Peyer's patch (tissue), 4 donors: ENCODE measurements around the gene ARFGEF2. TPM values are rescaled to one million over a fixed set of nuclear protein-coding genes. Genes with fewer than 3 reads are reported as not detected.
A peak's percentile ranks its signal among the peaks of the same experiment; 100 is the strongest.
"Not testable (repeated sequence)": the region's sequence is repeated elsewhere in the genome, so short reads cannot be mapped to it uniquely, and the experiment has no call there.

Experiments
- DNase-seq, 3 donors: peaks; one replicate each; pipeline ENCODE4 v3.0.0-alpha.2; 2017 to 2019
- H3K27ac ChIP-seq, 4 donors: fragments of 200-600 bp; sonication (generic); one replicate each; pipeline ENCODE4 v1.5.1; 2016 to 2019
- H3K27me3 ChIP-seq, 2 donors: fragments of 200-600 bp; sonication (generic); one replicate each; pipeline ENCODE4 v1.5.1; 2019
- H3K36me3 ChIP-seq, 3 donors: fragments of 200-600 bp; sonication (generic); one replicate each; pipeline ENCODE4 v1.5.1; 2016 to 2019
- H3K4me1 ChIP-seq, 4 donors: fragments of 200-600 bp; sonication (generic); one replicate each; pipeline ENCODE4 v1.5.1; 2016 to 2019
- H3K4me3 ChIP-seq, 4 donors: fragments of 200-600 bp; sonication (generic); 1 replicate in 3 of 4; 2 replicates in 1 of 4; pipeline ENCODE4 v1.5.1; 2016 to 2019; ENCODE audit warnings: mild to moderate bottlenecking in 1 of 4
- H3K9me3 ChIP-seq, 4 donors: fragments of 200-600 bp; sonication (generic); one replicate each; pipeline ENCODE4 v1.5.1; 2016 to 2019; ENCODE audit warnings: mild to moderate bottlenecking in 1 of 4
- CTCF ChIP-seq, 6 experiments: fragments of 450-650 bp in 4 of 6; fragments of 200-600 bp in 2 of 6; sonication (generic) in 1 of 6; IDR thresholded peaks; one replicate each; pipeline ENCODE4 v1.5.1; 2017 to 2019; ENCODE audit warnings: antibody characterized with exemption in 6 of 6, mild to moderate bottlenecking in 3 of 6, moderate library complexity in 1 of 6
- POLR2A ChIP-seq, 2 donors: fragments of 450-650 bp; IDR thresholded peaks; one replicate each; pipeline ENCODE4 v1.5.1; 2017; ENCODE audit warnings: antibody characterized with exemption in 2 of 2, mild to moderate bottlenecking in 2 of 2, moderate library complexity in 2 of 2
- total RNA-seq, 4 donors: library from RNA; depleted of rRNA; stranded (reverse); fragments of >200 nt; gene quantifications; one replicate each; pipeline ENCODE4 v1.1.0, GENCODE V29; 2016

Gene ARFGEF2
- total RNA-seq, 4 donors from 2014 or later, result 38.0 to 170 (median 43.4) TPM

DNA sequence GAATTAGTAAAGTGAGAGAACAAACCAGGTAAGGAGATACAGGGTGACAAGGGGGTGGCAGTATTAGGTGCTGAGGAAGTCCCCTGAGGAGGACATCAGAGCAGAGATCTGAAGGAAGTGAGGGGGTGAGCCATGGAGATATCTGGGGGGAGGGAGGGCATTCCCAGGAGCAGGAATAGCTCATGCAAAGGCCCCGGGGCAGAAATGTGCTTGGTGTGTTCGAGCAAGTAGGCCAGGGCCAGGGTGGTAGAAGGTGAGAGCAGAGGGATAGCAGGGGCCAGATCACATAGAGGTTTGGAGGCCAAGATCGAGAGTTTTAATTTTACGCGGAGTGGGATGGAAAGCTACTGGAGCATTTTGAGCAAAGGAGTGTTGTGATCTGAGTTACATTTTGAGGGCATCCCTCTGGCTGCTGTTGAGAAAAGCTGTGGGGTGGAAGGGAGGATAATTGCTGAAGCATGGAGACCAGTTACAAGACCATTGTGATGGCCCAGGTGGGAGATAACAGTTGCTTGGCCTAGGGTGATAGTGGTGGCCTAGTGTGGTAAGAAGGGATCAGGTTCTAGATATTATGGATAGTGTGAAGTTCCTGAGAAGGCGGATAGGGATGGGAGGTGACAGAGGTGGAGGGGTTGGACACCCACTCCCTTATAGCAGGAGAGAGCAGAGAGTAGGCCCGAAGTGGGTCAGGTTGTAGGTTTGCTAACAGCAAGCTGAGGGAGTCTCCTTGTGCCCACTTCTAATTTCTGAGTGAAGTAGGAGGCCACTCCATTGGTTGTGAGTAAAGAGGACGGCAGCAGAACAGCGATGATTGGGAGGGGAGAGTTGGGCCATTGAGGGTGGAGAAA lies 10.2 kb downstream of the ARFGEF2 start:
- no peaks in the 10 kb centered on the region for H3K9me3 ChIP-seq
- peak overlapping the region in 2 of 4 donors; percentile 64 to 87 for H3K27ac ChIP-seq
- DNase-seq, result no peak
- H3K27me3 ChIP-seq, result no peaks in the 10 kb centered on the region
- H3K4me1 ChIP-seq, result peaks cover 0 to 35% (median 0%) of the 10 kb centered on the region in 4 donors
- TF ChIP-seq POLR2A (IDR thresholded peaks at IDR 0.05) (no peak), CTCF (IDR thresholded peaks at IDR 0.05) (no peak)
- no peaks in the 10 kb centered on the region for H3K36me3 ChIP-seq
- H3K4me3 ChIP-seq, result no peak overlapping the region

DNA sequence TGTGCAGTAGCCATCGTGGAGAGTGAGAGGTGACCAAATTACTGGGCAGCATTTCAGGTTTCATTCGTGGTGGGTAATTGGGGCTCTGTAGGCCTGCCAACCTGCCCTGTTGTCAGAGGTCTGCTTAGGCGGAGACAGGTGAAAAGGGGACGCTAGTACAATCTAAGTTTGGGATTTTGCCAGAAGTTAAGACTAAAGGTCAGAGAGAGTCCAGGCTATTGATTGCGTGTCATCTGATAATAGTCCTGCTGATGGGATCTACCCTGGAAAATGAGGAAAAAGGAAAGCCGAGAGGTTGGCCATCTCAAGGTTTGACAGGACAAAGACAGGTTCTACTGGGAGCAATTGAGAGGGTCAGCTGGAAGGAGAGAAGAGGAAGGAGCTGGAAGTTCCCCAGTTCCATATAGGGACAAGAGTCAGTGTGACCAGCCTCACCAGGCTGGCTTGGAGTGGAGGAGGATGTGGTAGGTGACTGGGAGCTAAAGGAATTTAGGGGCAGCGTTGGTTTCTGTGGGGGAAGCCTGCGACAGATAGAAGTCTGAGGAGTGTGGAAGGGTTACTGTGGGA lies 10.9 kb downstream of the ARFGEF2 start:
- Histone ChIP-seq H3K4me3 (peak overlapping the region in 1 of 4 donors; percentile 28), H3K27ac (peak overlapping the region in 3 of 4 donors; percentile 11 to 87 (median 64)), H3K36me3 (no peaks in the 10 kb centered on the region), H3K9me3 (no peaks in the 10 kb centered on the region), H3K4me1 (peaks cover 0 to 34% (median 0%) of the 10 kb centered on the region in 4 donors), H3K27me3 (no peaks in the 10 kb centered on the region)
- no peak for DNase-seq
- TF ChIP-seq POLR2A (IDR thresholded peaks at IDR 0.05) (no peak), CTCF (IDR thresholded peaks at IDR 0.05) (no peak)

- no peak for TF ChIP-seq POLR2A (IDR thresholded peaks at IDR 0.05)
- TF ChIP-seq CTCF (IDR thresholded peaks at IDR 0.05), result peak in 3 of 6 experiments; percentile 30 to 47 (median 47)
- peak overlapping the region in 3 of 4 donors; percentile 11 to 87 (median 64) for H3K27ac ChIP-seq
- peaks cover 0 to 34% (median 0%) of the 10 kb centered on the region in 4 donors for H3K4me1 ChIP-seq
- H3K9me3 ChIP-seq, result no peaks in the 10 kb centered on the region
- peak in 2 of 3 donors; percentile 74 to 82 for DNase-seq
- H3K36me3 ChIP-seq, result no peaks in the 10 kb centered on the region
- peak overlapping the region in 1 of 4 donors; percentile 28 for H3K4me3 ChIP-seq
- no peaks in the 10 kb centered on the region for H3K27me3 ChIP-seq
Observed at GRCh38 chr20:48933017-48933766, 11.7 kb downstream of the ARFGEF2 start.

GRCh38 chr20:48934273-48934877 lies 12.9 kb downstream of the ARFGEF2 start:
- not testable (repeated sequence) for H3K9me3 ChIP-seq, H3K36me3 ChIP-seq, H3K27ac ChIP-seq, H3K27me3 ChIP-seq, DNase-seq, H3K4me3 ChIP-seq
- H3K4me1 ChIP-seq, result peaks cover 0 to 34% (median 0%) of the 10 kb centered on the region in 4 donors

- not testable (repeated sequence) for H3K36me3 ChIP-seq, H3K27ac ChIP-seq, H3K4me3 ChIP-seq, DNase-seq, H3K27me3 ChIP-seq, H3K9me3 ChIP-seq
- peaks cover 0 to 31% (median 0%) of the 10 kb centered on the region in 4 donors for H3K4me1 ChIP-seq
Observed at GRCh38 chr20:48934966-48935365, 13.5 kb downstream of the ARFGEF2 start.

GRCh38 chr20:48936178-48936577 lies 14.7 kb downstream of the ARFGEF2 start:
- peaks cover 0 to 22% (median 0%) of the 10 kb centered on the region in 4 donors for H3K4me1 ChIP-seq
- not testable (repeated sequence) for H3K4me3 ChIP-seq, H3K9me3 ChIP-seq, H3K27ac ChIP-seq, H3K36me3 ChIP-seq, DNase-seq, H3K27me3 ChIP-seq
